GM18858 (cell line): ENCODE data around the gene SSBP4.

ENCODE experiments used
- ATAC-seq: cut with Tn5 transposase; IDR thresholded peaks from one replicate; pipeline ENCODE4 v1.9.1; 2021; ENCODE audit not compliant: unreplicated experiment

SSBP4 gene

GRCh38 chr19:18441804-18442788, 22.9 kb downstream of the SSBP4 start:
- ATAC-seq = no peak

- no peak for ATAC-seq
Measured at GRCh38 chr19:18442941-18443340, 23.7 kb downstream of the SSBP4 start.

- no peak for ATAC-seq
Measured at GRCh38 chr19:18443406-18443805, 24.2 kb downstream of the SSBP4 start.

- ATAC-seq = no peak
Measured at GRCh38 chr19:18443831-18444230, 24.6 kb downstream of the SSBP4 start.

- no peak for ATAC-seq
Measured at GRCh38 chr19:18444513-18444912, 25.3 kb downstream of the SSBP4 start.

- ATAC-seq = no peak
Measured at GRCh38 chr19:18445262-18445948, 26.2 kb downstream of the SSBP4 start.

GRCh38 chr19:18446145-18446810, 27.1 kb downstream of the SSBP4 start:
- ATAC-seq = no peak

- no peak for ATAC-seq
Measured at GRCh38 chr19:18446811-18447359, 27.7 kb downstream of the SSBP4 start.

GRCh38 chr19:18449552-18449951, 30.4 kb downstream of the SSBP4 start:
- no peak for ATAC-seq

GRCh38 chr19:18450021-18450930, 31.1 kb downstream of the SSBP4 start:
- ATAC-seq = no peak

- ATAC-seq = no peak
Measured at GRCh38 chr19:18450931-18451836, 32.0 kb downstream of the SSBP4 start.

- ATAC-seq = no peak
Measured at GRCh38 chr19:18452386-18452785, 33.2 kb downstream of the SSBP4 start.

GRCh38 chr19:18453269-18454024, 34.2 kb downstream of the SSBP4 start:
- no peak for ATAC-seq

GRCh38 chr19:18456279-18456678, 37.1 kb downstream of the SSBP4 start:
- ATAC-seq = no peak

GRCh38 chr19:18456974-18457373, 37.8 kb downstream of the SSBP4 start:
- no peak for ATAC-seq

- ATAC-seq = no peak
Measured at GRCh38 chr19:18457483-18458331, 38.5 kb downstream of the SSBP4 start.

- no peak for ATAC-seq
Measured at GRCh38 chr19:18460900-18461299, 41.7 kb downstream of the SSBP4 start.

- ATAC-seq = no peak
Measured at GRCh38 chr19:18461471-18461870, 42.3 kb downstream of the SSBP4 start.
